ENCODE measurements around the gene PCDHB7.
"Not testable (repeated sequence)": the region's sequence is repeated elsewhere in the genome, so short reads cannot be mapped to it uniquely, and the experiment has no call there.

GRCh38 chr5:141177577-141178191 is 5.2 kb downstream of the PCDHB7 start, which contains the start of gene PCDHB8:
- TF ChIP-seq ZNF274 (IDR thresholded peaks at IDR 0.05; ENCODE audit: low read depth, low read length); YY1 (IDR thresholded peaks at IDR 0.05; ENCODE audit: insufficient read depth, insufficient read length): not testable (repeated sequence)

All from NT2/D1 (cell line).